H9 (cell line): ENCODE data around the gene LYPD6. TPM values are rescaled to one million over a fixed set of nuclear protein-coding genes. Genes with fewer than 3 reads are reported as not detected.

Experiments
- DNase-seq: peaks from one replicate; pipeline ENCODE4 v3.0.0-alpha.2; 2017
- H2AFZ ChIP-seq: one replicate; pipeline ENCODE4 v1.6.1; 2013; ENCODE audit warnings: mild to moderate bottlenecking, low read length, control low read depth, moderate library complexity
- H2AK5ac ChIP-seq: 2 replicates; pipeline ENCODE4 v1.6.1; 2013; ENCODE audit warnings: low read length, control low read depth, mixed read lengths; ENCODE audit not compliant: insufficient read length
- H2BK120ac ChIP-seq: one replicate; pipeline ENCODE4 v1.6.1; 2013; ENCODE audit warnings: low read depth, mild to moderate bottlenecking, low read length, control low read depth, inconsistent platforms; ENCODE audit not compliant: poor library complexity, severe bottlenecking
- H2BK12ac ChIP-seq: 2 replicates; pipeline ENCODE4 v1.6.1; 2013; ENCODE audit warnings: low read length, control low read depth, mixed read lengths, low read depth; ENCODE audit not compliant: insufficient read length
- H2BK15ac ChIP-seq: 2 replicates; pipeline ENCODE4 v1.6.1; 2013; ENCODE audit warnings: low read depth, low read length, control low read depth
- H2BK20ac ChIP-seq: one replicate; pipeline ENCODE4 v1.6.1; 2013; ENCODE audit warnings: low read depth, mild to moderate bottlenecking, low read length, control low read depth, inconsistent platforms; ENCODE audit not compliant: poor library complexity, severe bottlenecking
- H2BK5ac ChIP-seq: 2 replicates; pipeline ENCODE4 v1.6.1; 2013; ENCODE audit warnings: low read length, control low read depth, mixed read lengths; ENCODE audit not compliant: insufficient read length
- H3K14ac ChIP-seq: 2 replicates; pipeline ENCODE4 v1.6.1; 2013; ENCODE audit warnings: low read length, control low read depth; ENCODE audit not compliant: insufficient read depth
- H3K18ac ChIP-seq: 2 replicates; pipeline ENCODE4 v1.6.1; 2013; ENCODE audit warnings: low read depth, mild to moderate bottlenecking, mixed read lengths, low read length, control low read depth; ENCODE audit not compliant: insufficient read length
- H3K23ac ChIP-seq: 2 replicates; pipeline ENCODE4 v1.6.1; 2013; ENCODE audit warnings: low read length, control low read depth, mixed read lengths, low read depth; ENCODE audit not compliant: insufficient read length
- H3K23me2 ChIP-seq: 2 replicates; pipeline ENCODE4 v1.6.1; 2013; ENCODE audit warnings: low read depth, mild to moderate bottlenecking, mixed read lengths, low read length, control low read depth; ENCODE audit not compliant: insufficient read length, poor library complexity, severe bottlenecking
- H3K27ac ChIP-seq: 2 replicates; pipeline ENCODE4 v1.5.1; 2013; ENCODE audit warnings: low read length, control low read depth, mixed read lengths, low read depth; ENCODE audit not compliant: insufficient read length
- H3K27me3 ChIP-seq: 2 replicates; pipeline ENCODE4 v1.6.1; 2013; ENCODE audit warnings: low read length, control low read depth, inconsistent platforms; ENCODE audit not compliant: insufficient read depth
- H3K4ac ChIP-seq: 2 replicates; pipeline ENCODE4 v1.6.1; 2013; ENCODE audit warnings: low read depth, mild to moderate bottlenecking, control low read depth, inconsistent platforms, low read length, moderate library complexity
- H3K4me1 ChIP-seq: 2 replicates; pipeline ENCODE4 v1.6.1; 2013; ENCODE audit warnings: low read length, control low read depth, inconsistent platforms; ENCODE audit not compliant: insufficient read depth
- H3K4me2 ChIP-seq: 2 replicates; pipeline ENCODE4 v1.6.1; 2013; ENCODE audit warnings: low read length, control low read depth, mixed read lengths; ENCODE audit not compliant: insufficient read length, insufficient read depth
- H3K56ac ChIP-seq: 2 replicates; pipeline ENCODE4 v1.6.1; 2013; ENCODE audit warnings: low read depth, mild to moderate bottlenecking, mixed read lengths, low read length, control low read depth; ENCODE audit not compliant: insufficient read length
- H3K79me1 ChIP-seq: 2 replicates; pipeline ENCODE4 v1.6.1; 2013; ENCODE audit warnings: low read depth, mild to moderate bottlenecking, moderate library complexity, low read length, control low read depth, inconsistent platforms; ENCODE audit not compliant: insufficient read depth, poor library complexity, severe bottlenecking
- H3K79me2 ChIP-seq: 2 replicates; pipeline ENCODE4 v1.6.1; 2013; ENCODE audit warnings: low read length, control low read depth, inconsistent platforms; ENCODE audit not compliant: insufficient read depth
- H3K9ac ChIP-seq: 2 replicates; pipeline ENCODE4 v1.6.1; 2013; ENCODE audit warnings: low read length, control low read depth, mixed read lengths; ENCODE audit not compliant: insufficient read length; ENCODE audit errors: extremely low read depth
- H3K9me3 ChIP-seq: one replicate; pipeline ENCODE4 v1.6.1; 2013; ENCODE audit warnings: low read depth, low read length, inconsistent platforms; ENCODE audit not compliant: control insufficient read depth
- H3T11ph ChIP-seq: one replicate; pipeline ENCODE4 v1.6.1; 2013; ENCODE audit warnings: mild to moderate bottlenecking, low read length, control low read depth, inconsistent platforms
- H4K20me1 ChIP-seq: one replicate; pipeline ENCODE4 v1.6.1; 2013; ENCODE audit not compliant: control insufficient read depth, insufficient read length, insufficient read depth
- H4K5ac ChIP-seq: 2 replicates; pipeline ENCODE4 v1.6.1; 2013; ENCODE audit warnings: low read depth, mild to moderate bottlenecking, mixed read lengths, low read length, control low read depth; ENCODE audit not compliant: insufficient read length
- H4K8ac ChIP-seq: replicated peaks from 2 replicates; pipeline ENCODE4 v1.6.1; 2013; ENCODE audit warnings: low read length, control low read depth, mixed read lengths, low read depth; ENCODE audit not compliant: insufficient read length
- H4K91ac ChIP-seq: 2 replicates; pipeline ENCODE4 v1.6.1; 2013; ENCODE audit warnings: low read depth, mild to moderate bottlenecking, moderate library complexity, mixed read lengths, low read length, control low read depth; ENCODE audit not compliant: insufficient read length
- H3K27ac Mint-ChIP-seq, 3 experiments: 2 replicates in 2 of 3; 3 replicates in 1 of 3; pipeline ENCODE4 v1.8.0; 2020 to 2021; ENCODE audit warnings: mixed read lengths in 3 of 3, mild to moderate bottlenecking in 1 of 3, moderate library complexity in 1 of 3
- H3K27me3 Mint-ChIP-seq: 2 replicates; pipeline ENCODE4 v1.8.0; 2021; ENCODE audit warnings: low read depth, mild to moderate bottlenecking, moderate library complexity, mixed read lengths
- H3K36me3 Mint-ChIP-seq, 3 experiments: 2 replicates in 2 of 3; 3 replicates in 1 of 3; pipeline ENCODE4 v1.8.0; 2020 to 2021; ENCODE audit warnings: low read depth in 3 of 3, mixed read lengths in 3 of 3; ENCODE audit not compliant: insufficient read depth in 1 of 3
- H3K4me1 Mint-ChIP-seq, 2 experiments: 2 replicates each; pipeline ENCODE4 v1.8.0; 2020; ENCODE audit warnings: mixed read lengths in 2 of 2
- H3K4me3 Mint-ChIP-seq, 2 experiments: 2 replicates in 1 of 2; 3 replicates in 1 of 2; pipeline ENCODE4 v1.8.0; 2020 to 2021; ENCODE audit warnings: mild to moderate bottlenecking in 2 of 2, mixed read lengths in 2 of 2, moderate library complexity in 1 of 2
- H3K9me3 Mint-ChIP-seq, 2 experiments: 2 replicates in 1 of 2; 3 replicates in 1 of 2; pipeline ENCODE4 v1.8.0; 2020; ENCODE audit warnings: mild to moderate bottlenecking in 2 of 2, mixed read lengths in 2 of 2, moderate library complexity in 1 of 2
- WGBS: extraction: QIAGEN DNeasy Blood & Tissue Kit; methylation state at CpG from one replicate; pipeline ENCODE4 v1.1.7; 2013; ENCODE audit warnings: missing lambda C conversion rate, low lambda C conversion rate, mixed read lengths; ENCODE audit not compliant: insufficient read length; ENCODE audit errors: extremely low coverage; 5-methylcytosine and 5-hydroxymethylcytosine counted together
- total RNA-seq: library from RNA; stranded (reverse); gene quantifications from 2 replicates; pipeline ENCODE4 v1.2.1, GENCODE V29; 2021
- TF ChIP-seq, protein P1 (sequence below): fragments of 200-600 bp; sonication (generic); conservative IDR thresholded peaks from 3 replicates; pipeline ENCODE4 v1.8.0; 2021; ENCODE audit warnings: antibody characterized with exemption, mild to moderate bottlenecking

LYPD6 gene
- total RNA-seq, 1 experiment from 2014 or later, result 3.0 TPM

DNA sequence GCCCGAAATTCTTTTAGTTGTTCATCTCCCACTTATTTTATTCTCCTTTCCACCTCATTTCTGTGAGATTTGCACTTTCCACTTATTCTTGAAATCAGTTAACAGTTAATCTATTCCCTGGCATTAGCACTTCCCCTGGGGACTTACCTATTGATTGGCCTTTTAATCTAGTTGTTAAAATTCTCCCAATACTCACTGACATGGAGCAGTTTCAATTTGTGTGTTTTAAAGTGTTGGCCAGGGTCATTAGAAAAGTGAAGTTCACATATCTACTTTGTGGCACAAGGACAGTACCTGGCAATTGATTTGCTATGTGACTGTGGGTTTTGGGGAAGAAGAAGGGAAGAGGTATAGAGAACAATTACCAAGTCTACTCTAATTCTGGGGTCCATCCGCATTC, 83.1 kb downstream of the LYPD6 start:
- Histone ChIP-seq H2BK5ac (no peak overlapping the region), H3K79me2 (no peaks in the 10 kb centered on the region), H3K9me3 (no peaks in the 10 kb centered on the region), H2BK20ac (no peak overlapping the region), H2BK15ac (no peak overlapping the region), H3K79me1 (no peaks in the 10 kb centered on the region), H3K27ac (no peak overlapping the region), H4K20me1 (no peaks in the 10 kb centered on the region), H4K5ac (no peak overlapping the region), H3K56ac (no peak overlapping the region), H3K23me2 (no peaks in the 10 kb centered on the region), H3K4me1 (no peaks in the 10 kb centered on the region; the same call in 1 of the 2 replicates), H3K4ac (no peak overlapping the region), H2BK120ac (no peak overlapping the region), H3K27me3 (no peaks in the 10 kb centered on the region), H3T11ph (no peak overlapping the region), H4K91ac (no peak overlapping the region), H2AFZ (no peak overlapping the region), H3K4me2 (no peak overlapping the region), H2BK12ac (no peak overlapping the region), H3K23ac (no peak overlapping the region), H3K18ac (no peak overlapping the region), H4K8ac (no peak overlapping the region), H3K9ac (no peak overlapping the region), H3K14ac (no peak overlapping the region), H2AK5ac (no peak overlapping the region)
- WGBS, result no CpG with 5 or more reads among the region's 2 CpGs
- Mint-ChIP-seq H3K36me3 (peaks cover 0 to 8% (median 6%) of the 10 kb centered on the region in 3 experiments; a peak in 4 of 7 replicates), H3K27me3 (no peaks in the 10 kb centered on the region), H3K27ac (no peak overlapping the region), H3K4me3 (no peak overlapping the region), H3K9me3 (peaks cover 0 to 4% of the 10 kb centered on the region in 2 experiments; a peak in 1 of 5 replicates), H3K4me1 (peaks cover 22 to 25% of the 10 kb centered on the region in 2 experiments)
- DNase-seq, result no peak
- TF ChIP-seq, protein P1, sequence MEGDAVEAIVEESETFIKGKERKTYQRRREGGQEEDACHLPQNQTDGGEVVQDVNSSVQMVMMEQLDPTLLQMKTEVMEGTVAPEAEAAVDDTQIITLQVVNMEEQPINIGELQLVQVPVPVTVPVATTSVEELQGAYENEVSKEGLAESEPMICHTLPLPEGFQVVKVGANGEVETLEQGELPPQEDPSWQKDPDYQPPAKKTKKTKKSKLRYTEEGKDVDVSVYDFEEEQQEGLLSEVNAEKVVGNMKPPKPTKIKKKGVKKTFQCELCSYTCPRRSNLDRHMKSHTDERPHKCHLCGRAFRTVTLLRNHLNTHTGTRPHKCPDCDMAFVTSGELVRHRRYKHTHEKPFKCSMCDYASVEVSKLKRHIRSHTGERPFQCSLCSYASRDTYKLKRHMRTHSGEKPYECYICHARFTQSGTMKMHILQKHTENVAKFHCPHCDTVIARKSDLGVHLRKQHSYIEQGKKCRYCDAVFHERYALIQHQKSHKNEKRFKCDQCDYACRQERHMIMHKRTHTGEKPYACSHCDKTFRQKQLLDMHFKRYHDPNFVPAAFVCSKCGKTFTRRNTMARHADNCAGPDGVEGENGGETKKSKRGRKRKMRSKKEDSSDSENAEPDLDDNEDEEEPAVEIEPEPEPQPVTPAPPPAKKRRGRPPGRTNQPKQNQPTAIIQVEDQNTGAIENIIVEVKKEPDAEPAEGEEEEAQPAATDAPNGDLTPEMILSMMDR, result no peak
